Upper lobe of right lung (tissue), 1 donor: ENCODE results near the gene BAG3. TPM values are rescaled to one million over a fixed set of nuclear protein-coding genes. Genes with fewer than 3 reads are reported as not detected.
"Not testable (repeated sequence)": the region's sequence is repeated elsewhere in the genome, so short reads cannot be mapped to it uniquely, and the experiment has no call there.

ENCODE experiments used
- ATAC-seq: fragments of 200-7000 bp; cut with Tn5 transposase; one replicate; pipeline ENCODE4 v1.9.1; 2020; ENCODE audit warnings: mild to moderate bottlenecking, moderate library complexity
- DNase-seq: peaks from one replicate; pipeline ENCODE4 v3.0.0-alpha.2; 2020
- H3K27ac ChIP-seq: fragments of 200-600 bp; one replicate; pipeline ENCODE4 v1.8.0; 2022
- H3K27me3 ChIP-seq: fragments of 200-600 bp; one replicate; pipeline ENCODE4 v1.8.0; 2022; ENCODE audit warnings: mild to moderate bottlenecking
- H3K36me3 ChIP-seq: fragments of 200-600 bp; one replicate; pipeline ENCODE4 v1.8.0; 2022
- H3K4me1 ChIP-seq: fragments of 200-600 bp; one replicate; pipeline ENCODE4 v1.8.0; 2022
- H3K4me3 ChIP-seq: fragments of 200-600 bp; one replicate; pipeline ENCODE4 v1.8.0; 2022; ENCODE audit warnings: mild to moderate bottlenecking
- H3K9me3 ChIP-seq: fragments of 200-600 bp; one replicate; pipeline ENCODE4 v1.8.0; 2022
- intact Hi-C: fragments of 100-400 bp; cut with DNase I; formaldehyde crosslinking; loops from one replicate; pipeline ENCODE4 v1.11.0; 2022
- total RNA-seq: library from RNA; stranded (reverse); fragmentation: NEBNext Ultra II Directional; extraction: Animal tissue kit (Norgen Biotek cat#: 25700); gene quantifications from one replicate; pipeline ENCODE4 v1.2.1, GENCODE V29; 2021
- TF ChIP-seq, protein P1 (sequence below): fragments of 200-600 bp; IDR thresholded peaks from one replicate; pipeline ENCODE4 v1.8.0; 2022; ENCODE audit warnings: antibody characterized with exemption
- donor health status: DM: no; HTN: yes; CAD: no; lungs with severe emphysema.

Gene BAG3
- total RNA-seq, 1 donor from 2014 or later: 41.5 TPM

DNA sequence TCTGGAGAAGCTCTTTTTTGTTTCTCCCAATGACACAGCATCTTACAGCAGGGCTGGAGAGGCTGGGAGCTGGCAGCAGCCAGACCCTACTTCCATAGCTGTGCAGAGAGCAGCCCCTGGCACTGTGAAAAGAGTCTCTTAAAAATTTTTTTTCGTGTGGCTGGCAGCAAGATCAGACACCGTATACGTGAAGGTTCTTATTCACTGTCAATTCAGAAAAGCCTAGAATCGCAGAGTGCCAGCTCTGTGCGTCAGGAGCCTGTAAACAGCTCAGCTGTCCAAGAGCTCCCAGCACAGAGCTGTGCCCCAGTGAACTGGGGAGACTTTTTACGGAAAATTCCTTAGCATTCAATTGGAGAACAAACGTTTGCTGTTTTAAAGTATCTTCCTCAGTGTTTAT, 6.5 kb downstream of the BAG3 start:
- DNase-seq: no peak

DNA sequence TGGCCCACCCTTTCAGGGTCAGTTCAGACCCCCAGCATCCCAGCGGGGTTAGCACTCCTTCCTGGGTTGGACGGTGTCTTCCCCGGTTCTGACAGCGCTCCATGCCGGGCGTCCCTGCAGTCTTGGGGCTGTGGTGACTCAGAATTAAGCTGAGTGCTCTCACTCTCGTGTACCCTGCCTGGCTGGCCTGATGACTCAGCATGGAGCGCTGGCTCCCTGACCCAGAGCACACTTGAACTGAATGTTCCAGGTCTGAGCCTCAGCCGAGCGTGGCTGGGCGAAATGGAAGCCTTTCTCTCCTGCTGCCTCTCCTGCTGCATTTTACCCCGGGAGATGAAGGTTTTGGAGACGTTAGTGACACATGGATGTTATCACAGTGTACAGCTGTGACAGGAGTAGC, 7.1 kb downstream of the BAG3 start:
- Histone ChIP-seq H3K27me3 (no peaks in the 10 kb centered on the region), H3K4me1 (peaks cover 68% of the 10 kb centered on the region), H3K27ac (peak overlapping the region; percentile 64), H3K4me3 (peak overlapping the region; percentile 15), H3K9me3 (no peaks in the 10 kb centered on the region), H3K36me3 (peaks cover 11% of the 10 kb centered on the region)
- TF ChIP-seq, protein P1, sequence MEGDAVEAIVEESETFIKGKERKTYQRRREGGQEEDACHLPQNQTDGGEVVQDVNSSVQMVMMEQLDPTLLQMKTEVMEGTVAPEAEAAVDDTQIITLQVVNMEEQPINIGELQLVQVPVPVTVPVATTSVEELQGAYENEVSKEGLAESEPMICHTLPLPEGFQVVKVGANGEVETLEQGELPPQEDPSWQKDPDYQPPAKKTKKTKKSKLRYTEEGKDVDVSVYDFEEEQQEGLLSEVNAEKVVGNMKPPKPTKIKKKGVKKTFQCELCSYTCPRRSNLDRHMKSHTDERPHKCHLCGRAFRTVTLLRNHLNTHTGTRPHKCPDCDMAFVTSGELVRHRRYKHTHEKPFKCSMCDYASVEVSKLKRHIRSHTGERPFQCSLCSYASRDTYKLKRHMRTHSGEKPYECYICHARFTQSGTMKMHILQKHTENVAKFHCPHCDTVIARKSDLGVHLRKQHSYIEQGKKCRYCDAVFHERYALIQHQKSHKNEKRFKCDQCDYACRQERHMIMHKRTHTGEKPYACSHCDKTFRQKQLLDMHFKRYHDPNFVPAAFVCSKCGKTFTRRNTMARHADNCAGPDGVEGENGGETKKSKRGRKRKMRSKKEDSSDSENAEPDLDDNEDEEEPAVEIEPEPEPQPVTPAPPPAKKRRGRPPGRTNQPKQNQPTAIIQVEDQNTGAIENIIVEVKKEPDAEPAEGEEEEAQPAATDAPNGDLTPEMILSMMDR: no peak
- peak; percentile 90 for DNase-seq
- peak; percentile 90 for ATAC-seq
- intact Hi-C loops: no loop called here

More for the DNA sequence above, 6.5 kb downstream of the BAG3 start:
- H3K9me3 ChIP-seq: no peaks in the 10 kb centered on the region
- TF ChIP-seq, protein P1: no peak
- no peaks in the 10 kb centered on the region for H3K27me3 ChIP-seq
- peak overlapping the region; percentile 45 for H3K27ac ChIP-seq
- no peak for ATAC-seq
- H3K4me1 ChIP-seq: peaks cover 67% of the 10 kb centered on the region
- no peak overlapping the region for H3K4me3 ChIP-seq
- H3K36me3 ChIP-seq: peaks cover 11% of the 10 kb centered on the region
- intact Hi-C loops: no loop called here

DNA sequence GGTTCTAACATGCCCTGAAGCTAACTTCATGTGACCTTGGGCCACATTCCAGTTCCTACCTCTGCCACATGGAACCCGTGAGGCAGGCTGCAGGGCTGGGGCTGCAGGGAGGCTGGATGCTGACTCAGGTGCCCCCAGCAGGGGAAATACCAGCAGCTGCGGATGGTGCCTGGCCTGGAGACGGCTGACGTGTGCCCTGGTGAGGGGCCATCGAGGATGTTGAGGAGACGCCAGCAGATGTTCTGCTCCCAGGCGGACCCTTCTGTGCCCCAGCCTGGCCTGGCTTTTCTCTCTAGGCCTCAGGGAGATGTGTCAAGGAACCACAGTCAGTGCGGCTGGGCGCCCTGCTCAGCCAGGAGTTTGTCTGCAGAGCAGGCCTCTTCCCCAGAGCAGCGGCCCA, 8.8 kb downstream of the BAG3 start:
- TF ChIP-seq, protein P1: no peak
- no peaks in the 10 kb centered on the region for H3K27me3 ChIP-seq
- H3K9me3 ChIP-seq: no peaks in the 10 kb centered on the region
- intact Hi-C loops: no loop called here
- no peak overlapping the region for H3K4me3 ChIP-seq
- no peak overlapping the region for H3K27ac ChIP-seq
- ATAC-seq (no peak), DNase-seq (no peak)
- H3K4me1 ChIP-seq: peaks cover 68% of the 10 kb centered on the region
- peaks cover 11% of the 10 kb centered on the region for H3K36me3 ChIP-seq

DNA sequence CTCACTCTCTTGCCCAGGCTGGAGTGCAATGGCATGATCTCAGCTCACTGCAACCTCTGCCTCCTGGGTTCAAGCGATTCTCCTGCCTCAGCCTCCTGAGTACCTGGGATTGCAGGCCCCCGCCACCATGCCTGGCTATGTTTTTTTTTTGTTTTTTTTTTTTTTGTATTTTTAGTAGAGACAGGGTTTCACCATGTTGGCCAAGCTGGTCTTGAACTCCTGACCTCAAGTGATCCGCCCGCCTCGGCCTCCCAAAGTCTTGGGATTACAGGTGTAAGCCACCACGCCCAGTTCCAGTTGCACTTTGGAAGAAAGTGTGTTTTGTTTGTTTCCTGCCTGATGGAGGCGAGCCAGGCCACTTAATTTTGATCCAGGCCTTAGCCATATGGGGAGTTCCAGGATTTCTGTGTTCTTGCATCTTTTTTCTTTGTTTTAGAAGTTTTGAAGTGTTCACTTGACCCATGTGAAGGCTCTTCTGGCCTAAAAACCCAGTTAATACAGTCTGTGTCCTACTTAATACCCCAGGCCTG, 11.0 kb downstream of the BAG3 start:
- DNase-seq: peak; percentile 64
- H3K9me3 ChIP-seq, H3K36me3 ChIP-seq, intact Hi-C loops, H3K27me3 ChIP-seq, H3K27ac ChIP-seq, H3K4me3 ChIP-seq: not testable (repeated sequence)
- peaks cover 69% of the 10 kb centered on the region for H3K4me1 ChIP-seq
- peak; percentile 10 for ATAC-seq

DNA sequence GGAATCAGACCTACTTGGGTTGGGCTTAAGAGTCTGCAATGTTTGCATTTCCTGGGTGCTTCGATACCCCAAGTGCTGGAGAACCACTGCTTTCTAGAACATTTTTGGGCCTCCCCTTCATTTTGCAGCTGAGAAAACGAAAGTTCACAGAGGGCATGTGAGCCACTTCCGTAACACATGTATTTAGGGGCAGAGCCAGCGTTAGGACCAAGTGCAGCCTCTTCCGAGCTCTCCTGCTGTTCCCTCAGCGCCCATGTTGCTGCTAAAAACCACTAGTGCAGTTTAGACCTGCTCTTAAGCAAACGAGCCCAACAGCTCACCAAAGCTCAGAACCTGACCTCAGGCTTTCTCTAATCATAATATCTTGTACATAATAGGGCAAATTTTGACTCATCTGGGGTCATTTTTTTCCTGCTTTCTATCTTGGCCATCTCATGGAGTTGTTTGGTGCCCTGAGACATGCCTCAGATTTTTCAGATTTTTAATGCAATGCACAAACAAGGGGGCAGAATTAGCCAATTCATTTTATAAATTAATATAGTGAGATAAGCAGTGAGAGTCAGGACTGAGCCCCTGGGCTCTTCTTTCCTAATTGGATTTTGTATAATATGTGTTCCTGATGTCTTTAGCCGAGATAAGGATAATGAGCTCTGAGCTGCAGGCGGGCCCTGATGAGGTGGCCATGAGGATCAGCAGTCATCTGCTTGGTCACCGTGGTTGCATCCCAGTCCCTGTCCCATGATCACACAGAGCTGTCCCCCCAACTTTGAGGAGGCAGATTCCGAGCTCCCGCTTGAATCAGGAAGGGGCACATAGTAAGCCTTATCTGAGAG, 12.9 kb downstream of the BAG3 start:
- TF ChIP-seq, protein P1: no peak
- H3K27ac ChIP-seq: peak overlapping the region; percentile 49
- no peaks in the 10 kb centered on the region for H3K9me3 ChIP-seq
- DNase-seq: no peak
- no peaks in the 10 kb centered on the region for H3K27me3 ChIP-seq
- no peaks in the 10 kb centered on the region for H3K36me3 ChIP-seq
- peak; percentile 60 for ATAC-seq
- intact Hi-C loops: no loop called here
- peak overlapping the region; percentile 4 for H3K4me3 ChIP-seq
- H3K4me1 ChIP-seq: peaks cover 63% of the 10 kb centered on the region

DNA sequence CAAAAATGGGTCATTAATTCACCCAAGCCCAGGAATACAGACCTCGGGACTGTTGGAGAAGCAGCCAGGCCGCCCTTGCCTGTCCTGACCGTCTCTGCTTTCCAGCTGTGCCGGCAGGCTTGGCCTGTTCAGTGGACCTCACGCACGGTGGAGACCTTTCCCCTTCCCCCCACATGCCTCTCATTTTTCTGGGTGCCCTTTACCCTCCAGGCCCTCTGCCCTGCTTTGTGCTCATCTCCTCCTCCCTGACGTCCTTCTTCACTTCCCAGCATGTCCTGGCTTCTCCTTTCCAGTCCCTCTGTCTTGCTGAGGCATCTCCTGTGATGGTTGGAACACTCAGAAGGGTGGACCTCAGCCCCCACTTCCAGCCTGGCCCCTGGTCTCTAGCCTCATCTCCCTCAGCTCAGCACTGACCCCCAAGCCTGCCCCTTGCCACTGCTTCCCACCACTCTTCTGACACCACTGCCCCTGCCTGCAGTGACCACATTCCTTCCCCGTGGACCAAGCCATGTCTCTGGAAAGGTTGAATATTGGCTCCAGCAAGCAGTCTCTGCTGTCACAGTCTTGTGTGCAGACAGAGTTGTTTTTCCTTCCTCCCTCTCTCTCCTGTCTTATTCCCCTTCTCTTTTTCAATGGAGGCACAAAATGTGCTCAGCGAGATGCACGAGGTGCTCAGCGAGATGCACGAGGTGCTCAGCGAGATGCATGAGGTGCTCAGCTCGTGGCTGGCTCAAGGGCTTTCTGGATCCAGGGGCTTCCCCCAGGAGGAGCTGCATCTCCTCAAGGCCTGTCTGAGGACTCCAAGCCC, 14.9 kb downstream of the BAG3 start:
- TF ChIP-seq, protein P1: no peak
- Histone ChIP-seq H3K4me1 (peaks cover 51% of the 10 kb centered on the region), H3K36me3 (peaks cover 16% of the 10 kb centered on the region), H3K4me3 (no peak overlapping the region), H3K27me3 (no peaks in the 10 kb centered on the region), H3K27ac (no peak overlapping the region), H3K9me3 (no peaks in the 10 kb centered on the region)
- ATAC-seq (no peak), DNase-seq (no peak)
- intact Hi-C loops: no loop called here
